Measurements from ENCODE around the gene TPX2.

GRCh38 chr20:31808481-31808880 lies 69.4 kb downstream of the TPX2 start:
- no peak for TF ChIP-seq CTCF (IDR thresholded peaks at IDR 0.05)
- TF ChIP-seq ZFX (IDR thresholded peaks at IDR 0.05; ENCODE audit: borderline replicate concordance): no peak
